HEK293 (cell line): ENCODE results near the gene CPT1C.

Experiments used
- BCL11A ChIP-seq: fragments of 450-650 bp; formaldehyde crosslinking; IDR thresholded peaks from 2 replicates; pipeline ENCODE4 v1.5.1; 2016; ENCODE audit warnings: low read depth, missing biosample characterization, missing genetic modification characterization
- EGR2 ChIP-seq: fragments of 450-650 bp; formaldehyde crosslinking; IDR thresholded peaks from 2 replicates; pipeline ENCODE4 v1.5.1; 2016; ENCODE audit warnings: low read depth, missing biosample characterization, missing genetic modification characterization
- ELK4 ChIP-seq: IDR thresholded peaks from 2 replicates; pipeline ENCODE4 v1.6.1; 2011; ENCODE audit warnings: mild to moderate bottlenecking, low read depth, low read length, borderline replicate concordance
- KLF16 ChIP-seq: fragments of 450-650 bp; formaldehyde crosslinking; IDR thresholded peaks from 2 replicates; pipeline ENCODE4 v1.5.1; 2017; ENCODE audit warnings: missing biosample characterization, missing genetic modification characterization
- KLF7 ChIP-seq: fragments of 450-650 bp; formaldehyde crosslinking; IDR thresholded peaks from 2 replicates; pipeline ENCODE4 v1.5.1; 2016; ENCODE audit warnings: missing biosample characterization, missing genetic modification characterization, borderline replicate concordance
- KLF8 ChIP-seq: fragments of 450-650 bp; formaldehyde crosslinking; IDR thresholded peaks from 2 replicates; pipeline ENCODE4 v1.5.1; 2016; ENCODE audit warnings: missing biosample characterization, missing genetic modification characterization
- KLF9 ChIP-seq: fragments of 450-650 bp; formaldehyde crosslinking; IDR thresholded peaks from 2 replicates; pipeline ENCODE4 v1.5.1; 2016; ENCODE audit warnings: missing biosample characterization, missing genetic modification characterization, low read depth
- PRDM1 ChIP-seq: fragments of 450-650 bp; formaldehyde crosslinking; IDR thresholded peaks from 2 replicates; pipeline ENCODE4; 2016; ENCODE audit warnings: missing biosample characterization, missing genetic modification characterization
- ZBTB20 ChIP-seq: fragments of 450-650 bp; formaldehyde crosslinking; IDR thresholded peaks from 2 replicates; pipeline ENCODE4 v1.5.1; 2016; ENCODE audit warnings: missing biosample characterization, missing genetic modification characterization
- ZFHX2 ChIP-seq: fragments of 450-650 bp; formaldehyde crosslinking; conservative IDR thresholded peaks from 2 replicates; pipeline ENCODE4 v1.5.1; 2016; ENCODE audit warnings: missing biosample characterization, missing genetic modification characterization
- ZNF146 ChIP-seq: fragments of 450-650 bp; formaldehyde crosslinking; IDR thresholded peaks from 2 replicates; pipeline ENCODE4 v1.5.1; 2016; ENCODE audit warnings: missing biosample characterization, missing genetic modification characterization
- ZNF184 ChIP-seq: fragments of 450-650 bp; IDR thresholded peaks from 2 replicates; pipeline ENCODE4 v1.5.1; 2018; ENCODE audit warnings: missing biosample characterization, mild to moderate bottlenecking, missing genetic modification characterization
- ZNF202 ChIP-seq: fragments of 450-650 bp; formaldehyde crosslinking; IDR thresholded peaks from 2 replicates; pipeline ENCODE4 v1.5.1; 2016; ENCODE audit warnings: missing biosample characterization, missing genetic modification characterization, borderline replicate concordance
- ZNF221 ChIP-seq: fragments of 450-650 bp; formaldehyde crosslinking; IDR thresholded peaks from 2 replicates; pipeline ENCODE4 v1.5.1; 2017; ENCODE audit warnings: missing biosample characterization, missing genetic modification characterization, borderline replicate concordance
- ZNF350 ChIP-seq: fragments of 450-650 bp; formaldehyde crosslinking; IDR thresholded peaks from 2 replicates; pipeline ENCODE4 v1.5.0; 2017; ENCODE audit warnings: missing biosample characterization, mild to moderate bottlenecking, missing genetic modification characterization
- ZNF514 ChIP-seq: fragments of 450-650 bp; formaldehyde crosslinking; IDR thresholded peaks from 2 replicates; pipeline ENCODE4 v1.5.1; 2016; ENCODE audit warnings: missing biosample characterization, missing genetic modification characterization
- ZNF555 ChIP-seq: fragments of 450-650 bp; formaldehyde crosslinking; conservative IDR thresholded peaks from 2 replicates; pipeline ENCODE4 v1.5.1; 2017; ENCODE audit warnings: missing biosample characterization, mild to moderate bottlenecking, missing genetic modification characterization, inconsistent platforms
- ZNF558 ChIP-seq: fragments of 450-650 bp; formaldehyde crosslinking; IDR thresholded peaks from 2 replicates; pipeline ENCODE4 v1.5.1; 2016; ENCODE audit warnings: missing biosample characterization, missing genetic modification characterization
- ZNF585B ChIP-seq: fragments of 450-650 bp; formaldehyde crosslinking; IDR thresholded peaks from 2 replicates; pipeline ENCODE4 v1.5.1; 2016; ENCODE audit warnings: missing biosample characterization, missing genetic modification characterization
- ZNF596 ChIP-seq: fragments of 450-650 bp; IDR thresholded peaks from 2 replicates; pipeline ENCODE4 v1.5.0; 2018; ENCODE audit warnings: missing biosample characterization, mild to moderate bottlenecking, missing genetic modification characterization, moderate library complexity
- ZNF600 ChIP-seq: fragments of 450-650 bp; formaldehyde crosslinking; IDR thresholded peaks from 2 replicates; pipeline ENCODE4 v1.5.1; 2016; ENCODE audit warnings: missing biosample characterization, missing genetic modification characterization
- ZNF623 ChIP-seq: fragments of 450-650 bp; formaldehyde crosslinking; IDR thresholded peaks from 2 replicates; pipeline ENCODE4 v1.5.1; 2016; ENCODE audit warnings: missing biosample characterization, missing genetic modification characterization
- ZNF701 ChIP-seq: fragments of 450-650 bp; formaldehyde crosslinking; IDR thresholded peaks from 2 replicates; pipeline ENCODE4 v1.5.1; 2016; ENCODE audit warnings: missing biosample characterization, missing genetic modification characterization
- ZNF704 ChIP-seq: fragments of 450-650 bp; formaldehyde crosslinking; IDR thresholded peaks from 2 replicates; pipeline ENCODE4 v1.5.1; 2016; ENCODE audit warnings: missing biosample characterization, missing genetic modification characterization
- ZNF776 ChIP-seq: fragments of 450-650 bp; formaldehyde crosslinking; IDR thresholded peaks from 2 replicates; pipeline ENCODE4 v1.5.0; 2017; ENCODE audit warnings: missing biosample characterization, missing genetic modification characterization, borderline replicate concordance
- ZNF837 ChIP-seq: fragments of 450-650 bp; formaldehyde crosslinking; IDR thresholded peaks from 2 replicates; pipeline ENCODE4 v1.5.1; 2016; ENCODE audit warnings: missing biosample characterization, missing genetic modification characterization
- TF ChIP-seq, protein P1 (sequence below): fragments of 450-650 bp; formaldehyde crosslinking; IDR thresholded peaks from 2 replicates; pipeline ENCODE4 v1.5.1; 2016; ENCODE audit warnings: missing biosample characterization, missing genetic modification characterization
- TF ChIP-seq, protein P2 (sequence below): fragments of 450-650 bp; formaldehyde crosslinking; IDR thresholded peaks from 2 replicates; pipeline ENCODE4 v1.5.1; 2016; ENCODE audit warnings: missing biosample characterization, missing genetic modification characterization
- TF ChIP-seq, protein P3 (sequence below): fragments of 450-650 bp; formaldehyde crosslinking; IDR thresholded peaks from 2 replicates; pipeline ENCODE4 v1.5.1; 2017; ENCODE audit warnings: missing biosample characterization, missing genetic modification characterization
- TF ChIP-seq, protein P4 (sequence below): fragments of 450-650 bp; formaldehyde crosslinking; IDR thresholded peaks from 2 replicates; pipeline ENCODE4 v1.5.1; 2016; ENCODE audit warnings: missing biosample characterization, missing genetic modification characterization

Gene CPT1C

GRCh38 chr19:49712397-49712859 is 21.5 kb downstream of the CPT1C start (continued):
- TF ChIP-seq ZNF514 (tag by site-specific recombination) = no peak
- TF ChIP-seq KLF7 = peak; percentile 99
- no peak for TF ChIP-seq ZNF596 (tag by site-specific recombination)
- TF ChIP-seq ZNF221 (tag by site-specific recombination) = no peak
- TF ChIP-seq, protein P1, sequence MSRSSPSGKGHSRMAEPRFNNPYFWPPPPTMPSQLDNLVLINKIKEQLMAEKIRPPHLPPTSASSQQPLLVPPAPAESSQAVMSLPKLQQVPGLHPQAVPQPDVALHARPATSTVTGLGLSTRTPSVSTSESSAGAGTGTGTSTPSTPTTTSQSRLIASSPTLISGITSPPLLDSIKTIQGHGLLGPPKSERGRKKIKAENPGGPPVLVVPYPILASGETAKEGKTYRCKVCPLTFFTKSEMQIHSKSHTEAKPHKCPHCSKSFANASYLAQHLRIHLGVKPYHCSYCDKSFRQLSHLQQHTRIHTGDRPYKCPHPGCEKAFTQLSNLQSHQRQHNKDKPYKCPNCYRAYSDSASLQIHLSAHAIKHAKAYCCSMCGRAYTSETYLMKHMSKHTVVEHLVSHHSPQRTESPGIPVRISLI (tag by site-specific recombination) = peak; percentile 55; the same call in 1 of the 2 replicates
- TF ChIP-seq ZNF837 (tag by site-specific recombination) = no peak
- TF ChIP-seq KLF8 (tag by site-specific recombination) = peak; percentile 100
- TF ChIP-seq, protein P2, sequence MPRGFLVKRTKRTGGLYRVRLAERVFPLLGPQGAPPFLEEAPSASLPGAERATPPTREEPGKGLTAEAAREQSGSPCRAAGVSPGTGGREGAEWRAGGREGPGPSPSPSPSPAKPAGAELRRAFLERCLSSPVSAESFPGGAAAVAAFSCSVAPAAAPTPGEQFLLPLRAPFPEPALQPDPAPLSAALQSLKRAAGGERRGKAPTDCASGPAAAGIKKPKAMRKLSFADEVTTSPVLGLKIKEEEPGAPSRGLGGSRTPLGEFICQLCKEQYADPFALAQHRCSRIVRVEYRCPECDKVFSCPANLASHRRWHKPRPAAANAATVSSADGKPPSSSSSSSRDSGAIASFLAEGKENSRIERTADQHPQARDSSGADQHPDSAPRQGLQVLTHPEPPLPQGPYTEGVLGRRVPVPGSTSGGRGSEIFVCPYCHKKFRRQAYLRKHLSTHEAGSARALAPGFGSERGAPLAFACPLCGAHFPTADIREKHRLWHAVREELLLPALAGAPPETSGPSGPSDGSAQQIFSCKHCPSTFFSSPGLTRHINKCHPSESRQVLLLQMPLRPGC (tag by site-specific recombination) = no peak
- TF ChIP-seq ZNF558 (tag by site-specific recombination) = no peak
- no peak for TF ChIP-seq PRDM1 (tag by site-specific recombination)
- no peak for TF ChIP-seq ZNF585B (tag by site-specific recombination)
- TF ChIP-seq ZNF776 = no peak
- no peak for TF ChIP-seq ELK4
- peak; percentile 88 for TF ChIP-seq ZFHX2
- no peak for TF ChIP-seq ZBTB20 (tag by site-specific recombination)
- TF ChIP-seq KLF16 (tag by site-specific recombination) = peak; percentile 69
- no peak for TF ChIP-seq ZNF623 (tag by site-specific recombination)
- no peak for TF ChIP-seq ZNF202 (tag by site-specific recombination)
- peak; percentile 70; the same call in 1 of the 2 replicates for TF ChIP-seq ZNF600 (tag by site-specific recombination)
- peak; percentile 88 for TF ChIP-seq EGR2
- TF ChIP-seq, protein P3, sequence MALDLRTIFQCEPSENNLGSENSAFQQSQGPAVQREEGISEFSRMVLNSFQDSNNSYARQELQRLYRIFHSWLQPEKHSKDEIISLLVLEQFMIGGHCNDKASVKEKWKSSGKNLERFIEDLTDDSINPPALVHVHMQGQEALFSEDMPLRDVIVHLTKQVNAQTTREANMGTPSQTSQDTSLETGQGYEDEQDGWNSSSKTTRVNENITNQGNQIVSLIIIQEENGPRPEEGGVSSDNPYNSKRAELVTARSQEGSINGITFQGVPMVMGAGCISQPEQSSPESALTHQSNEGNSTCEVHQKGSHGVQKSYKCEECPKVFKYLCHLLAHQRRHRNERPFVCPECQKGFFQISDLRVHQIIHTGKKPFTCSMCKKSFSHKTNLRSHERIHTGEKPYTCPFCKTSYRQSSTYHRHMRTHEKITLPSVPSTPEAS = no peak
- no peak for TF ChIP-seq ZNF184 (tag by site-specific recombination)
- TF ChIP-seq, protein P4, sequence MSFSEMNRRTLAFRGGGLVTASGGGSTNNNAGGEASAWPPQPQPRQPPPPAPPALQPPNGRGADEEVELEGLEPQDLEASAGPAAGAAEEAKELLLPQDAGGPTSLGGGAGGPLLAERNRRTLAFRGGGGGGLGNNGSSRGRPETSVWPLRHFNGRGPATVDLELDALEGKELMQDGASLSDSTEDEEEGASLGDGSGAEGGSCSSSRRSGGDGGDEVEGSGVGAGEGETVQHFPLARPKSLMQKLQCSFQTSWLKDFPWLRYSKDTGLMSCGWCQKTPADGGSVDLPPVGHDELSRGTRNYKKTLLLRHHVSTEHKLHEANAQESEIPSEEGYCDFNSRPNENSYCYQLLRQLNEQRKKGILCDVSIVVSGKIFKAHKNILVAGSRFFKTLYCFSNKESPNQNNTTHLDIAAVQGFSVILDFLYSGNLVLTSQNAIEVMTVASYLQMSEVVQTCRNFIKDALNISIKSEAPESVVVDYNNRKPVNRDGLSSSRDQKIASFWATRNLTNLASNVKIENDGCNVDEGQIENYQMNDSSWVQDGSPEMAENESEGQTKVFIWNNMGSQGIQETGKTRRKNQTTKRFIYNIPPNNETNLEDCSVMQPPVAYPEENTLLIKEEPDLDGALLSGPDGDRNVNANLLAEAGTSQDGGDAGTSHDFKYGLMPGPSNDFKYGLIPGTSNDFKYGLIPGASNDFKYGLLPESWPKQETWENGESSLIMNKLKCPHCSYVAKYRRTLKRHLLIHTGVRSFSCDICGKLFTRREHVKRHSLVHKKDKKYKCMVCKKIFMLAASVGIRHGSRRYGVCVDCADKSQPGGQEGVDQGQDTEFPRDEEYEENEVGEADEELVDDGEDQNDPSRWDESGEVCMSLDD (tag by site-specific recombination) = peak; percentile 53; the same call in 1 of the 2 replicates
- TF ChIP-seq BCL11A (tag by site-specific recombination) = peak; percentile 56; the same call in 1 of the 2 replicates
- peak; percentile 100 for TF ChIP-seq KLF9 (tag by site-specific recombination)
- TF ChIP-seq ZNF350 (tag by site-specific recombination) = peak; percentile 85; the same call in 1 of the 2 replicates
- no peak for TF ChIP-seq ZNF555
- TF ChIP-seq ZNF704 (tag by site-specific recombination) = no peak
- no peak for TF ChIP-seq ZNF146 (tag by site-specific recombination)
- no peak for TF ChIP-seq ZNF701 (tag by site-specific recombination)
